Fibroblast of villous mesenchyme (primary cell): ENCODE measurements around the gene S100A10. TPM values are rescaled to one million over a fixed set of nuclear protein-coding genes. Genes with fewer than 3 reads are reported as not detected.

ENCODE experiments used
- total RNA-seq: library from RNA; depleted of rRNA; stranded (reverse); fragments of >200 nt; gene quantifications from 2 replicates; pipeline ENCODE4 v1.2.3, GENCODE V29; 2012

The S100A10 gene
- total RNA-seq, 1 donor = 70.0 TPM

Other genes with a start within 250 kb of the S100A10 start
- gene MRPL9, start 230.4 kb downstream of the S100A10 start, total RNA-seq = 91.5 and 95.7 TPM in 2 replicates
- 0.64 and 1.7 TPM in 2 replicates for gene TDRKH, start 203.4 kb downstream of the S100A10 start, total RNA-seq
- not detected in 2 replicates for gene LINGO4, start 188.4 kb downstream of the S100A10 start, total RNA-seq
- under 0.01 TPM in 1 of 2 replicates, not detected in the other for gene RORC, start 162.1 kb downstream of the S100A10 start, total RNA-seq
- not detected in 2 replicates for gene C2CD4D, start 154.0 kb downstream of the S100A10 start, total RNA-seq
- gene THEM5, start 140.1 kb downstream of the S100A10 start, total RNA-seq = not detected in 2 replicates
- gene THEM4, start 84.3 kb downstream of the S100A10 start, total RNA-seq = 9.1 and 9.7 TPM in 2 replicates
- gene S100A11, start 43.1 kb upstream of the S100A10 start, total RNA-seq = 126 and 197 TPM in 2 replicates
- not detected in 2 replicates for gene TCHHL1, start 95.2 kb upstream of the S100A10 start, total RNA-seq
- under 0.01 TPM in 1 of 2 replicates, not detected in the other for gene TCHH, start 121.6 kb upstream of the S100A10 start, total RNA-seq
- not detected in 2 replicates for gene RPTN, start 165.4 kb upstream of the S100A10 start, total RNA-seq
- gene HRNR, start 230.3 kb upstream of the S100A10 start, total RNA-seq = not detected in 2 replicates